Suprapubic skin (tissue), 4 donors: ENCODE measurements around the gene SORT1. TPM values are rescaled to one million over a fixed set of nuclear protein-coding genes. Genes with fewer than 3 reads are reported as not detected.

Experiments used
- DNase-seq, 2 donors: peaks; one replicate each; pipeline ENCODE4 v3.0.0-alpha.2; 2019; ENCODE audit warnings: low spot score in 2 of 2
- H3K27ac ChIP-seq: fragments of 200-600 bp; sonication (generic); one replicate; pipeline ENCODE4 v1.5.1; 2019
- H3K27me3 ChIP-seq: fragments of 200-600 bp; sonication (generic); one replicate; pipeline ENCODE4 v1.5.1; 2019
- H3K36me3 ChIP-seq: fragments of 200-600 bp; sonication (generic); one replicate; pipeline ENCODE4 v1.5.1; 2019
- H3K4me1 ChIP-seq: fragments of 200-600 bp; sonication (generic); one replicate; pipeline ENCODE4 v1.5.1; 2019
- H3K4me3 ChIP-seq: fragments of 200-600 bp; sonication (generic); one replicate; pipeline ENCODE4 v1.5.1; 2019; ENCODE audit warnings: mild to moderate bottlenecking
- H3K9me3 ChIP-seq: fragments of 200-600 bp; sonication (generic); one replicate; pipeline ENCODE4 v1.5.1; 2019
- CTCF ChIP-seq, 2 donors: fragments of 200-600 bp in 1 of 2; fragments of 450-650 bp in 1 of 2; sonication (generic) in 1 of 2; IDR thresholded peaks; one replicate each; pipeline ENCODE4 v1.5.1; 2016 to 2019; ENCODE audit warnings: antibody characterized with exemption in 2 of 2, mild to moderate bottlenecking in 1 of 2, moderate library complexity in 1 of 2
- EP300 ChIP-seq: sonication (generic); formaldehyde crosslinking; IDR thresholded peaks from one replicate; pipeline ENCODE4 v1.6.1; 2017; ENCODE audit warnings: antibody characterized with exemption
- POLR2A ChIP-seq, 2 donors: fragments of 450-650 bp; IDR thresholded peaks; one replicate each; pipeline ENCODE4 v1.6.1; 2017; ENCODE audit warnings: antibody characterized with exemption in 2 of 2, mild to moderate bottlenecking in 2 of 2, moderate library complexity in 2 of 2
- POLR2AphosphoS5 ChIP-seq, 3 donors: sonication (generic); formaldehyde crosslinking; IDR thresholded peaks; one replicate each; pipeline ENCODE4 v1.6.1; 2017; ENCODE audit warnings: antibody characterized with exemption in 3 of 3
- WGBS: methylation state at CpG from one replicate; pipeline ENCODE4 v1.1.5; 2018; 5-methylcytosine and 5-hydroxymethylcytosine counted together
- total RNA-seq, 4 donors: library from RNA; depleted of rRNA; stranded (reverse); fragments of >200 nt; gene quantifications; one replicate each; pipeline ENCODE4 v1.1.0, GENCODE V29; 2016

SORT1 gene
- total RNA-seq, 4 donors from 2014 or later, result 27.8 to 52.7 (median 34.5) TPM

- no peaks in the 10 kb centered on the region for H3K27me3 ChIP-seq
- TF ChIP-seq CTCF (IDR thresholded peaks at IDR 0.05), result no peak
- no peak for TF ChIP-seq POLR2AphosphoS5 (IDR thresholded peaks at IDR 0.05)
- TF ChIP-seq EP300, result no peak
- no peak for TF ChIP-seq POLR2A (IDR thresholded peaks at IDR 0.05)
- WGBS, result 72% methylated on average over 29 of the region's 30 CpGs
- peak in 1 of 2 donors; percentile 65 for DNase-seq
- H3K27ac ChIP-seq, result peak overlapping the region; percentile 86
- H3K36me3 ChIP-seq, result peaks cover 35% of the 10 kb centered on the region
- peak overlapping the region; percentile 15 for H3K4me3 ChIP-seq
- peaks cover 56% of the 10 kb centered on the region for H3K4me1 ChIP-seq
- no peaks in the 10 kb centered on the region for H3K9me3 ChIP-seq
Observed at GRCh38 chr1:109273570-109274288, 124.0 kb downstream of the SORT1 start.

- 68% methylated on average over 10 of the region's 16 CpGs for WGBS
- peak overlapping the region; percentile 15 for H3K4me3 ChIP-seq
- no peak for TF ChIP-seq POLR2AphosphoS5 (IDR thresholded peaks at IDR 0.05)
- TF ChIP-seq POLR2A (IDR thresholded peaks at IDR 0.05), result no peak
- no peak for TF ChIP-seq CTCF (IDR thresholded peaks at IDR 0.05)
- DNase-seq, result peak; percentile 61 to 68
- H3K27ac ChIP-seq, result peak overlapping the region; percentile 86
- no peaks in the 10 kb centered on the region for H3K27me3 ChIP-seq
- peaks cover 56% of the 10 kb centered on the region for H3K4me1 ChIP-seq
- peaks cover 36% of the 10 kb centered on the region for H3K36me3 ChIP-seq
- no peaks in the 10 kb centered on the region for H3K9me3 ChIP-seq
Observed at GRCh38 chr1:109272831-109273547, 124.7 kb downstream of the SORT1 start.

GRCh38 chr1:109272021-109272799 is 125.5 kb downstream of the SORT1 start:
- no peak for TF ChIP-seq POLR2A (IDR thresholded peaks at IDR 0.05)
- TF ChIP-seq EP300, result no peak
- TF ChIP-seq POLR2AphosphoS5 (IDR thresholded peaks at IDR 0.05), result no peak
- no peak for TF ChIP-seq CTCF (IDR thresholded peaks at IDR 0.05)
- H3K36me3 ChIP-seq, result peaks cover 39% of the 10 kb centered on the region
- H3K27me3 ChIP-seq, result no peaks in the 10 kb centered on the region
- H3K9me3 ChIP-seq, result no peaks in the 10 kb centered on the region
- H3K27ac ChIP-seq, result no peak overlapping the region
- no peak overlapping the region for H3K4me3 ChIP-seq
- peak; percentile 58 to 65 for DNase-seq
- 90% methylated on average over 10 of the region's 13 CpGs for WGBS
- peaks cover 53% of the 10 kb centered on the region for H3K4me1 ChIP-seq

- peaks cover 39% of the 10 kb centered on the region for H3K36me3 ChIP-seq
- no peaks in the 10 kb centered on the region for H3K9me3 ChIP-seq
- peaks cover 50% of the 10 kb centered on the region for H3K4me1 ChIP-seq
- no peak for DNase-seq
- no peak overlapping the region for H3K27ac ChIP-seq
- 94% methylated on average over 5 of the region's 6 CpGs for WGBS
- H3K27me3 ChIP-seq, result no peaks in the 10 kb centered on the region
- TF ChIP-seq CTCF (IDR thresholded peaks at IDR 0.05), result no peak
- TF ChIP-seq POLR2A (IDR thresholded peaks at IDR 0.05), result no peak
- no peak for TF ChIP-seq POLR2AphosphoS5 (IDR thresholded peaks at IDR 0.05)
- TF ChIP-seq EP300, result no peak
- no peak overlapping the region for H3K4me3 ChIP-seq
Observed at GRCh38 chr1:109271458-109271857, 126.3 kb downstream of the SORT1 start.
